Measurements from ENCODE around the gene DNAJC24. TPM values are rescaled to one million over a fixed set of nuclear protein-coding genes. Genes with fewer than 3 reads are reported as not detected.

The DNAJC24 gene
- total RNA-seq, 1 donor from 2014 or later = 17.1 TPM

- no peak for TF ChIP-seq CTCF (IDR thresholded peaks at IDR 0.05; ENCODE audit: insufficient read depth, low read length, poor library complexity, severe bottlenecking)
- Histone ChIP-seq H3K27me3 (ENCODE audit: control insufficient read depth, insufficient read depth, low read length) (no peaks in the 10 kb centered on the region), H3K4me3 (ENCODE audit: low read depth, low read length) (no peak overlapping the region), H3K36me3 (ENCODE audit: control insufficient read depth, insufficient read depth, low read length) (no peaks in the 10 kb centered on the region)
- DNase-seq (ENCODE audit: low read depth) = no peak
Measured at GRCh38 chr11:31433851-31434250, 64.2 kb downstream of the DNAJC24 start.

- Histone ChIP-seq H3K27me3 (ENCODE audit: control insufficient read depth, insufficient read depth, low read length) (no peaks in the 10 kb centered on the region), H3K36me3 (ENCODE audit: control insufficient read depth, insufficient read depth, low read length) (no peaks in the 10 kb centered on the region), H3K4me3 (ENCODE audit: low read depth, low read length) (no peak overlapping the region)
- no peak for DNase-seq (ENCODE audit: low read depth)
- TF ChIP-seq CTCF (IDR thresholded peaks at IDR 0.05; ENCODE audit: insufficient read depth, low read length, poor library complexity, severe bottlenecking) = no peak
Measured at GRCh38 chr11:31437742-31438435, 68.2 kb downstream of the DNAJC24 start.

- no peak for DNase-seq (ENCODE audit: low read depth)
- Histone ChIP-seq H3K27me3 (ENCODE audit: control insufficient read depth, insufficient read depth, low read length) (no peaks in the 10 kb centered on the region), H3K36me3 (ENCODE audit: control insufficient read depth, insufficient read depth, low read length) (no peaks in the 10 kb centered on the region), H3K4me3 (ENCODE audit: low read depth, low read length) (no peak overlapping the region)
- no peak for TF ChIP-seq CTCF (IDR thresholded peaks at IDR 0.05; ENCODE audit: insufficient read depth, low read length, poor library complexity, severe bottlenecking)
Measured at GRCh38 chr11:31441296-31441695, 71.6 kb downstream of the DNAJC24 start.

- H3K27me3 ChIP-seq (ENCODE audit: control insufficient read depth, insufficient read depth, low read length) = no peaks in the 10 kb centered on the region
- TF ChIP-seq CTCF (IDR thresholded peaks at IDR 0.05; ENCODE audit: insufficient read depth, low read length, poor library complexity, severe bottlenecking) = no peak
- DNase-seq (ENCODE audit: low read depth) = no peak
Measured at GRCh38 chr11:31442086-31442485, 72.4 kb downstream of the DNAJC24 start.

GRCh38 chr11:31443802-31444201 is 74.1 kb downstream of the DNAJC24 start:
- no peak for TF ChIP-seq CTCF (IDR thresholded peaks at IDR 0.05; ENCODE audit: insufficient read depth, low read length, poor library complexity, severe bottlenecking)
- Histone ChIP-seq H3K36me3 (ENCODE audit: control insufficient read depth, insufficient read depth, low read length) (no peaks in the 10 kb centered on the region), H3K27me3 (ENCODE audit: control insufficient read depth, insufficient read depth, low read length) (no peaks in the 10 kb centered on the region), H3K4me3 (ENCODE audit: low read depth, low read length) (no peak overlapping the region)
- DNase-seq (ENCODE audit: low read depth) = no peak

More at GRCh38 chr11:31442086-31442485, 72.4 kb downstream of the DNAJC24 start:
- H3K4me3 ChIP-seq (ENCODE audit: low read depth, low read length) = no peak overlapping the region
- H3K36me3 ChIP-seq (ENCODE audit: control insufficient read depth, insufficient read depth, low read length) = no peaks in the 10 kb centered on the region

GRCh38 chr11:31445621-31446020 is 76.0 kb downstream of the DNAJC24 start:
- Histone ChIP-seq H3K36me3 (ENCODE audit: control insufficient read depth, insufficient read depth, low read length) (no peaks in the 10 kb centered on the region), H3K27me3 (ENCODE audit: control insufficient read depth, insufficient read depth, low read length) (no peaks in the 10 kb centered on the region), H3K4me3 (ENCODE audit: low read depth, low read length) (no peak overlapping the region)
- TF ChIP-seq CTCF (IDR thresholded peaks at IDR 0.05; ENCODE audit: insufficient read depth, low read length, poor library complexity, severe bottlenecking) = no peak
- DNase-seq (ENCODE audit: low read depth) = no peak
